GM19240 (cell line): ENCODE measurements around the gene RPL34.
A peak's percentile ranks its signal among the peaks of the same experiment; 100 is the strongest.
"Not testable (repeated sequence)": the region's sequence is repeated elsewhere in the genome, so short reads cannot be mapped to it uniquely, and the experiment has no call there.

ENCODE experiments used
- DNase-seq: peaks from one replicate; pipeline ENCODE4 v3.0.0; 2011; ENCODE audit warnings: low spot score; ENCODE audit not compliant: insufficient read length

Gene RPL34

GRCh38 chr4:108620101-108620932 is at the start of gene RPL34:
Gene RPL34 (plus strand): TSS chr4:108620576. CDS start chr4:108621960, 1,384 bp downstream.
- peak; percentile 75 for DNase-seq

- no peak for DNase-seq
Observed at GRCh38 chr4:108570993-108571569, 49.3 kb upstream of the RPL34 start.

- no peak for DNase-seq
Observed at GRCh38 chr4:108574402-108574801, 46.0 kb upstream of the RPL34 start.

- no peak for DNase-seq
Observed at GRCh38 chr4:108581083-108581482, 39.3 kb upstream of the RPL34 start.

GRCh38 chr4:108586778-108587177 is 33.6 kb upstream of the RPL34 start:
- DNase-seq, result no peak

- no peak for DNase-seq
Observed at GRCh38 chr4:108588878-108589277, 31.5 kb upstream of the RPL34 start.

- DNase-seq, result no peak
Observed at GRCh38 chr4:108589961-108590360, 30.4 kb upstream of the RPL34 start.

- DNase-seq, result no peak
Observed at GRCh38 chr4:108590776-108591175, 29.6 kb upstream of the RPL34 start.

- DNase-seq, result no peak
Observed at GRCh38 chr4:108592674-108592986, 27.7 kb upstream of the RPL34 start.

GRCh38 chr4:108594296-108594695 is 26.1 kb upstream of the RPL34 start:
- DNase-seq, result not testable (repeated sequence)

- DNase-seq, result no peak
Observed at GRCh38 chr4:108596344-108596743, 24.0 kb upstream of the RPL34 start.

- no peak for DNase-seq
Observed at GRCh38 chr4:108601106-108601505, 19.3 kb upstream of the RPL34 start.

GRCh38 chr4:108601532-108601931 is 18.8 kb upstream of the RPL34 start:
- DNase-seq, result no peak

GRCh38 chr4:108602163-108602562 is 18.2 kb upstream of the RPL34 start:
- no peak for DNase-seq

GRCh38 chr4:108607079-108607815 is 13.1 kb upstream of the RPL34 start:
- no peak for DNase-seq

- no peak for DNase-seq
Observed at GRCh38 chr4:108611365-108611764, 9.0 kb upstream of the RPL34 start.

- no peak for DNase-seq
Observed at GRCh38 chr4:108612365-108612764, 8.0 kb upstream of the RPL34 start.

- no peak for DNase-seq
Observed at GRCh38 chr4:108619372-108620100, 840 bp upstream of the RPL34 start.

- DNase-seq, result peak; percentile 7
Observed at GRCh38 chr4:108620933-108621905, 843 bp downstream of the RPL34 start.

GRCh38 chr4:108622022-108622421 is 1.6 kb downstream of the RPL34 start:
- no peak for DNase-seq

- no peak for DNase-seq
Observed at GRCh38 chr4:108622828-108623227, 2.5 kb downstream of the RPL34 start.
